ENCODE measurements around the gene ARHGEF7.

Gene ARHGEF7

GRCh38 chr13:111211789-111212516 lies 96.8 kb downstream of the ARHGEF7 start:
- DNase-seq (ENCODE audit: low read depth, low spot score), result no peak
- no peak overlapping the region for H3K4me3 ChIP-seq (ENCODE audit: low read length)

- H3K4me3 ChIP-seq (ENCODE audit: low read length), result no peak overlapping the region
- DNase-seq (ENCODE audit: low read depth, low spot score), result no peak
Observed at GRCh38 chr13:111212517-111212873, 97.4 kb downstream of the ARHGEF7 start.

GRCh38 chr13:111213964-111214726 lies 99.0 kb downstream of the ARHGEF7 start:
- H3K4me3 ChIP-seq (ENCODE audit: low read length), result no peak overlapping the region
- no peak for DNase-seq (ENCODE audit: low read depth, low spot score)

- no peak overlapping the region for H3K4me3 ChIP-seq (ENCODE audit: low read length)
- DNase-seq (ENCODE audit: low read depth, low spot score), result no peak
Observed at GRCh38 chr13:111215081-111216047, 100.3 kb downstream of the ARHGEF7 start.

- H3K4me3 ChIP-seq (ENCODE audit: low read length), result no peak overlapping the region
- no peak for DNase-seq (ENCODE audit: low read depth, low spot score)
Observed at GRCh38 chr13:111216166-111216960, 101.3 kb downstream of the ARHGEF7 start.

GRCh38 chr13:111217641-111218040 lies 102.5 kb downstream of the ARHGEF7 start:
- no peak for DNase-seq (ENCODE audit: low read depth, low spot score)
- H3K4me3 ChIP-seq (ENCODE audit: low read length), result no peak overlapping the region

GRCh38 chr13:111219280-111219679 lies 104.2 kb downstream of the ARHGEF7 start:
- no peak for DNase-seq (ENCODE audit: low read depth, low spot score)
- H3K4me3 ChIP-seq (ENCODE audit: low read length), result no peak overlapping the region

- DNase-seq (ENCODE audit: low read depth, low spot score), result no peak
- H3K4me3 ChIP-seq (ENCODE audit: low read length), result no peak overlapping the region
Observed at GRCh38 chr13:111219950-111220349, 104.8 kb downstream of the ARHGEF7 start.

GRCh38 chr13:111225166-111225565 lies 110.1 kb downstream of the ARHGEF7 start:
- DNase-seq (ENCODE audit: low read depth, low spot score), result no peak
- no peak overlapping the region for H3K4me3 ChIP-seq (ENCODE audit: low read length)

GRCh38 chr13:111225810-111226546 lies 110.9 kb downstream of the ARHGEF7 start:
- DNase-seq (ENCODE audit: low read depth, low spot score), result peak; percentile 72
- H3K4me3 ChIP-seq (ENCODE audit: low read length), result no peak overlapping the region

GRCh38 chr13:111227405-111227804 lies 112.3 kb downstream of the ARHGEF7 start:
- DNase-seq (ENCODE audit: low read depth, low spot score), result no peak

GRCh38 chr13:111228262-111229144 lies 113.4 kb downstream of the ARHGEF7 start:
- H3K4me3 ChIP-seq (ENCODE audit: low read length), result no peak overlapping the region
- no peak for DNase-seq (ENCODE audit: low read depth, low spot score)

More at GRCh38 chr13:111227405-111227804, 112.3 kb downstream of the ARHGEF7 start:
- no peak overlapping the region for H3K4me3 ChIP-seq (ENCODE audit: low read length)

GRCh38 chr13:111230385-111230930 lies 115.3 kb downstream of the ARHGEF7 start:
- no peak overlapping the region for H3K4me3 ChIP-seq (ENCODE audit: low read length)
- DNase-seq (ENCODE audit: low read depth, low spot score), result no peak

GRCh38 chr13:111232191-111232590 lies 117.1 kb downstream of the ARHGEF7 start:
- DNase-seq (ENCODE audit: low read depth, low spot score), result no peak
- H3K4me3 ChIP-seq (ENCODE audit: low read length), result no peak overlapping the region

GRCh38 chr13:111233080-111233479 lies 118.0 kb downstream of the ARHGEF7 start:
- no peak overlapping the region for H3K4me3 ChIP-seq (ENCODE audit: low read length)
- no peak for DNase-seq (ENCODE audit: low read depth, low spot score)

GRCh38 chr13:111239764-111240670 lies 124.9 kb downstream of the ARHGEF7 start:
- H3K4me3 ChIP-seq (ENCODE audit: low read length), result no peak overlapping the region
- no peak for DNase-seq (ENCODE audit: low read depth, low spot score)
